K562 (cell line): Measurements from ENCODE around the gene ITGB5. TPM values are rescaled to one million over a fixed set of nuclear protein-coding genes. Genes with fewer than 3 reads are reported as not detected.

Experiments
- BRF2 ChIP-seq: IDR thresholded peaks from 3 replicates; pipeline ENCODE4 v1.6.1; 2011; ENCODE audit warnings: borderline replicate concordance, mild to moderate bottlenecking; ENCODE audit not compliant: insufficient read length, insufficient read depth
- CHCHD3 ChIP-seq: fragments of 250-450 bp; sonication (Bioruptor Pico); IDR thresholded peaks from 2 replicates; pipeline ENCODE4 v2.1.2; 2022; ENCODE audit warnings: mild to moderate bottlenecking
- E2F5 ChIP-seq: sonication (generic); formaldehyde crosslinking; IDR thresholded peaks from 2 replicates; pipeline ENCODE4 v1.8.0; 2022; ENCODE audit warnings: mild to moderate bottlenecking, missing genetic modification reagents
- FOSL1 ChIP-seq: fragments of 200-800 bp; sonication (Bioruptor generic); conservative IDR thresholded peaks from 2 replicates; pipeline ENCODE4 v1.6.1; 2016; ENCODE audit warnings: missing genetic modification characterization, missing compliant biosample characterization
- FOXJ2 ChIP-seq: fragments of 200-800 bp; sonication (Bioruptor generic); IDR thresholded peaks from 2 replicates; pipeline ENCODE4 v1.6.1; 2016; ENCODE audit warnings: missing genetic modification characterization, missing compliant biosample characterization
- HNRNPLL ChIP-seq: fragments of 200-400 bp; formaldehyde crosslinking; IDR thresholded peaks from 2 replicates; pipeline ENCODE4 v1.6.1; 2017; ENCODE audit warnings: low read length, low read depth, mild to moderate bottlenecking; ENCODE audit not compliant: poor library complexity, severe bottlenecking
- JUN ChIP-seq, 2 experiments: sonication (generic) in 1 of 2; formaldehyde crosslinking in 1 of 2; IDR thresholded peaks; 2 replicates each; pipeline versions ENCODE4 v1.6.1 to v1.8.0; 2012 to 2022; ENCODE audit warnings: borderline replicate concordance in 2 of 2, mild to moderate bottlenecking in 2 of 2, improper control_type of control experiment in 1 of 2, low read depth in 1 of 2, low read length in 1 of 2, missing genetic modification reagents in 1 of 2
- MTA3 ChIP-seq: fragments of 450-650 bp; formaldehyde crosslinking; IDR thresholded peaks from 2 replicates; pipeline ENCODE4 v1.6.1; 2017; ENCODE audit warnings: mild to moderate bottlenecking, borderline replicate concordance
- MYC ChIP-seq, 2 experiments: fragments of 250-450 bp in 1 of 2; sonication (Bioruptor Pico) in 1 of 2; IDR thresholded peaks; 2 replicates each; pipeline versions ENCODE4 v1.5.1 to v1.6.1; 2012 to 2021; ENCODE audit warnings: low read depth in 2 of 2, borderline replicate concordance in 1 of 2, improper control_type of control experiment in 1 of 2, low read length in 1 of 2, mild to moderate bottlenecking in 1 of 2, moderate library complexity in 1 of 2
- NFIC ChIP-seq: fragments of 450-650 bp; IDR thresholded peaks from 2 replicates; pipeline ENCODE4 v1.6.1; 2017; ENCODE audit warnings: mild to moderate bottlenecking, inconsistent platforms
- NFIX ChIP-seq: fragments of 250-450 bp; sonication (Bioruptor Pico); IDR thresholded peaks from 2 replicates; pipeline ENCODE4 v1.4.0; 2020; ENCODE audit warnings: low read depth, mild to moderate bottlenecking, moderate library complexity
- PCBP2 ChIP-seq: fragments of 200-400 bp; formaldehyde crosslinking; IDR thresholded peaks from 2 replicates; pipeline ENCODE4 v1.6.1; 2018; ENCODE audit warnings: low read length, low read depth, mild to moderate bottlenecking, moderate library complexity; ENCODE audit not compliant: poor library complexity, severe bottlenecking
- PHB ChIP-seq: fragments of 250-450 bp; sonication (Bioruptor Pico); IDR thresholded peaks from 2 replicates; pipeline ENCODE4 v1.5.0; 2021
- ZBTB49 ChIP-seq: sonication (generic); formaldehyde crosslinking; IDR thresholded peaks from 2 replicates; pipeline ENCODE4 v1.8.0; 2022; ENCODE audit warnings: missing genetic modification reagents, mild to moderate bottlenecking, borderline replicate concordance
- polyA plus RNA-seq, 8 experiments: library from polyadenylated mRNA; depleted of rRNA in 4 of 8; stranded (reverse) in 5 of 8; unstranded in 3 of 8; fragments of >200 nt; fragmentation: Nextera tagmentation in 2 of 8; fragmentation: Illumina TruSeq in 1 of 8; extraction: Ambion mirVana in 2 of 8; extraction: Trizol in 1 of 8; gene quantifications; 2 replicates each; pipeline versions ENCODE4 v1.2.1 to v1.2.3, GENCODE V29; 2011 to 2014; ENCODE audit warnings: inconsistent platforms in 1 of 8, missing spikeins in 1 of 8
- total RNA-seq, 7 experiments: library from RNA; depleted of rRNA in 6 of 7; stranded (reverse); fragments of >200 nt in 6 of 7; fragmentation: Illumina TruSeq in 2 of 7; extraction: Trizol in 2 of 7; gene quantifications; 2 replicates each; pipeline versions ENCODE4 v1.2.1 to v1.2.3, GENCODE V29; 2011 to 2021; ENCODE audit warnings: low replicate concordance in 1 of 7
- TF ChIP-seq, protein P1 (sequence below), 2 experiments: fragments of 200-800 bp in 1 of 2; sonication (Bioruptor generic) in 1 of 2; sonication (generic) in 1 of 2; formaldehyde crosslinking in 1 of 2; IDR thresholded peaks in 1 of 2; conservative IDR thresholded peaks in 1 of 2; 2 replicates each; pipeline versions ENCODE4 v1.5.0 to v1.6.1; 2016 to 2020; ENCODE audit warnings: missing compliant biosample characterization in 1 of 2, missing genetic modification characterization in 1 of 2, missing genetic modification reagents in 1 of 2
- TF ChIP-seq, protein P2 (sequence below): IDR thresholded peaks from 2 replicates; pipeline ENCODE4 v1.6.1; 2012; ENCODE audit warnings: low read depth, low read length, improper control_type of control experiment, borderline replicate concordance

Gene ITGB5
- total and polyA plus RNA-seq, 9 of the 15 experiments (the other 6 are each of a cell fraction or from before 2014, with no cell fraction given): 1.7 to 46.8 (median 9.9) TPM

- TF ChIP-seq, protein P1, sequence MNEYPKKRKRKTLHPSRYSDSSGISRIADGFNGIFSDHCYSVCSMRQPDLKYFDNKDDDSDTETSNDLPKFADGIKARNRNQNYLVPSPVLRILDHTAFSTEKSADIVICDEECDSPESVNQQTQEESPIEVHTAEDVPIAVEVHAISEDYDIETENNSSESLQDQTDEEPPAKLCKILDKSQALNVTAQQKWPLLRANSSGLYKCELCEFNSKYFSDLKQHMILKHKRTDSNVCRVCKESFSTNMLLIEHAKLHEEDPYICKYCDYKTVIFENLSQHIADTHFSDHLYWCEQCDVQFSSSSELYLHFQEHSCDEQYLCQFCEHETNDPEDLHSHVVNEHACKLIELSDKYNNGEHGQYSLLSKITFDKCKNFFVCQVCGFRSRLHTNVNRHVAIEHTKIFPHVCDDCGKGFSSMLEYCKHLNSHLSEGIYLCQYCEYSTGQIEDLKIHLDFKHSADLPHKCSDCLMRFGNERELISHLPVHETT (CRISPR knock-in tag; conservative IDR thresholded peaks at IDR 0.05 in 1 of 2, IDR thresholded peaks at IDR 0.05 in 1 of 2): no peak
- TF ChIP-seq JUN (IDR thresholded peaks at IDR 0.05; ENCODE audit: borderline replicate concordance, low read depth, low read length) (peak; percentile 61), JUN (CRISPR knock-in tag; IDR thresholded peaks at IDR 0.05; ENCODE audit: borderline replicate concordance) (no peak), ZBTB49 (CRISPR knock-in tag) (no peak), FOXJ2 (tag) (no peak), NFIX (CRISPR knock-in tag) (no peak), MYC (IDR thresholded peaks at IDR 0.05; ENCODE audit: low read depth, low read length) (no peak), MYC (CRISPR knock-in tag; IDR thresholded peaks at IDR 0.05; ENCODE audit: borderline replicate concordance, low read depth) (no peak), PCBP2 (no peak), PHB (CRISPR knock-in tag) (no peak), CHCHD3 (CRISPR knock-in tag) (no peak), E2F5 (CRISPR knock-in tag) (no peak), BRF2 (no peak), HNRNPLL (no peak), MTA3 (no peak; the same call in none of the 2 replicates), NFIC (peak; percentile 43), FOSL1 (tag) (peak; percentile 92)
- TF ChIP-seq, protein P2, sequence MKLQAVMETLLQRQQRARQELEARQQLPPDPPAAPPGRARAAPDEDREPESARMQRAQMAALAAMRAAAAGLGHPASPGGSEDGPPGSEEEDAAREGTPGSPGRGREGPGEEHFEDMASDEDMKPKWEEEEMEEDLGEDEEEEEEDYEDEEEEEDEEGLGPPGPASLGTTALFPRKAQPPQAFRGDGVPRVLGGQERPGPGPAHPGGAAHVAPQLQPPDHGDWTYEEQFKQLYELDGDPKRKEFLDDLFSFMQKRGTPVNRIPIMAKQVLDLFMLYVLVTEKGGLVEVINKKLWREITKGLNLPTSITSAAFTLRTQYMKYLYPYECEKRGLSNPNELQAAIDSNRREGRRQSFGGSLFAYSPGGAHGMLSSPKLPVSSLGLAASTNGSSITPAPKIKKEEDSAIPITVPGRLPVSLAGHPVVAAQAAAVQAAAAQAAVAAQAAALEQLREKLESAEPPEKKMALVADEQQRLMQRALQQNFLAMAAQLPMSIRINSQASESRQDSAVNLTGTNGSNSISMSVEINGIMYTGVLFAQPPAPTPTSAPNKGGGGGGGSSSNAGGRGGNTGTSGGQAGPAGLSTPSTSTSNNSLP: peak; percentile 55; the same call in 1 of the 2 replicates
Observed at GRCh38 chr3:124878561-124879336, 8.4 kb downstream of the ITGB5 start (continued).
